NCI-H446 (cell line): ENCODE data around the gene AVL9.
"Not testable (repeated sequence)": the region's sequence is repeated elsewhere in the genome, so short reads cannot be mapped to it uniquely, and the experiment has no call there.

Experiments
- DNase-seq, 2 experiments: peaks; one replicate each; lab custom pipeline; 2025; lab: John Stamatoyannopoulos, UW

AVL9 gene

GRCh38 chr7:32637611-32638010 is 142.3 kb downstream of the AVL9 start:
- not testable (repeated sequence) for DNase-seq
